GM12872 (cell line): ENCODE measurements around the gene NCOA3.
A peak's percentile ranks its signal among the peaks of the same experiment; 100 is the strongest.

ENCODE experiments used
- TF ChIP-seq, protein P1 (sequence below): IDR thresholded peaks from 3 replicates; pipeline ENCODE4 v1.5.1; 2011; ENCODE audit warnings: low read depth, mild to moderate bottlenecking, low read length, moderate library complexity; ENCODE audit not compliant: insufficient read depth

The NCOA3 gene

DNA sequence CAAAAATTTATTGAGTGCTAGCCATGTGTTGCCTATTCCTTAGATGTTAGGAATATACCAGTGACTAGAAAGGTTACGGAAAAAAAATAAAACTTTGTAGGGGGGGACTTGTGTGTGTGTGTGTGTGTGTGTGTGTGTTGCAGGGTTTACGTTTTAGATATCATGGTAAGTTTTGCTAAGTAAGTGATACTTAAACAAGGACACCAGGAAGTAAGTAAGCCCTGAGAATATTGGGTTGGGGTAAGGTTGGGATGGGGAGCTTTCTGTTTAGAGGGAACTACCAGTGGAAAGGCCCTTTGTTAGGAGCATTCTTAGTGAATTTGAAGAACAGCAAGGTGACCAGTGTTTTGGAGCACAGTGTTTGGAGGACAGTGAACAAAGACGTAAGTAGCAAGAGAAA, 30.3 kb downstream of the NCOA3 start:
- TF ChIP-seq, protein P1, sequence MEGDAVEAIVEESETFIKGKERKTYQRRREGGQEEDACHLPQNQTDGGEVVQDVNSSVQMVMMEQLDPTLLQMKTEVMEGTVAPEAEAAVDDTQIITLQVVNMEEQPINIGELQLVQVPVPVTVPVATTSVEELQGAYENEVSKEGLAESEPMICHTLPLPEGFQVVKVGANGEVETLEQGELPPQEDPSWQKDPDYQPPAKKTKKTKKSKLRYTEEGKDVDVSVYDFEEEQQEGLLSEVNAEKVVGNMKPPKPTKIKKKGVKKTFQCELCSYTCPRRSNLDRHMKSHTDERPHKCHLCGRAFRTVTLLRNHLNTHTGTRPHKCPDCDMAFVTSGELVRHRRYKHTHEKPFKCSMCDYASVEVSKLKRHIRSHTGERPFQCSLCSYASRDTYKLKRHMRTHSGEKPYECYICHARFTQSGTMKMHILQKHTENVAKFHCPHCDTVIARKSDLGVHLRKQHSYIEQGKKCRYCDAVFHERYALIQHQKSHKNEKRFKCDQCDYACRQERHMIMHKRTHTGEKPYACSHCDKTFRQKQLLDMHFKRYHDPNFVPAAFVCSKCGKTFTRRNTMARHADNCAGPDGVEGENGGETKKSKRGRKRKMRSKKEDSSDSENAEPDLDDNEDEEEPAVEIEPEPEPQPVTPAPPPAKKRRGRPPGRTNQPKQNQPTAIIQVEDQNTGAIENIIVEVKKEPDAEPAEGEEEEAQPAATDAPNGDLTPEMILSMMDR = no peak

DNA sequence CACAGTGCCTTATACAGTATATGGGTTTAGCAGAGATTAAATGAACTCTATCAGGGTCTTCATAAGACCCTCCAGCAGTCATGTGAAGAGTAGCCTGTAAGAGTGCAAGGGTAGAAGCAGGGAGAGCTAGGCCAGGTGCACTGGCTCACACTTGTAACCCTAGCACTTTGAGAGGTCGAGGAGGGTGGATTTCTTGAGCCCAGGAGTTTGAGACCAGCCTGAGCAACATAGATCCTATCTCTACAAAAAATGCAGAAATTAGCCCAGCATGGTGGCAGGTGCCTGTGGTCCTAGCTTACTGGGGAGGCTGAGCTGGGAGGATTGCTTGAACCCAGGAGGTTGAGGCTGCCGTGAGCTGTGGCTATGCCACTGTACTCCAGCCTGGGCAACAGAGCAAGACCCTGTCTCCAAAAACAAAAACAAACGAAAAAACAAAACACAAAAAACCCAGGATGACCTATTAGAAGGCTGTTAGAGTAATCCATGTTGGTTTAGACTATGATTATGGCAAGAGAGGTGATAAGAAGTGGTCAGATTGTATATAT, 31.9 kb downstream of the NCOA3 start:
- TF ChIP-seq, protein P1 = no peak

DNA sequence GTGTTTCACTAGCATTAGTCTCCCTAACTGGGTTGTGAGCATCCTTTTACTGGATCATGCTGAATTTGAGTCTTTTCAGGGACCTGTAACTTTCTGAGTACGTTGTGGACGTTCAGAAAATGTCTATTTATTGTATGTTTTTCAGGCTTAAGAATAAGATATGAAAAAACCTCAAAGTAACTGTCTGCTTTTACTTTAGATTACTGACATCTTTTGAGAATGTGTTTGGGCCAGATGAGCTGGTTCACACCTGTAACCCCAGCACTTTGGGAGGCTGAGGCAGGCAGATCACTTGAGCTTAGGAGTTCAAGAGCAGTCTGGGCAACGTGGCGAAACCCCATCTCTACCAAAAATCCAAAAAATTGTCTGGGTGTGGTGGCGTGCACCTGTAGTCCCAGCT, 32.7 kb downstream of the NCOA3 start:
- TF ChIP-seq, protein P1 = no peak

DNA sequence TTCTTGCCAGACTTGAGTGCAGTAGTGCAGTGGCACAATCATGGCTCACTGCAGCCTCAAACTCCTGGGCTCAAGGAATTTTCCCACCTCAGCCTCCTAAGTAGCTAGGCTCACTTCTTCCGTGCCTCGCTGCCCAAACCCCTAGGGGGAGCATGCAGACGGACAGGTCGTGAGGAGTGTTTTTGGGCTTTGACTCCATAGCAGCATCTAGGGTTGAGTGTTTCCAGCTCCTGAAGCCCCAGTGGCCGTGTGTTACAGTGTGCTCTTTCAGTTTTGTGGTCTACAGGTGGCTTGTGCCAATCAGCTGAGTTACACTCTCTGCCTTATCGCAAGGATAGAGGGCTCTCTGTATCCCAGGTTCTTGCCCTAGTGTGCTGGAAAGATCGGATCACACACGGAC, 33.4 kb downstream of the NCOA3 start:
- TF ChIP-seq, protein P1 = peak; percentile 19; the same call in 1 of the 3 replicates

DNA sequence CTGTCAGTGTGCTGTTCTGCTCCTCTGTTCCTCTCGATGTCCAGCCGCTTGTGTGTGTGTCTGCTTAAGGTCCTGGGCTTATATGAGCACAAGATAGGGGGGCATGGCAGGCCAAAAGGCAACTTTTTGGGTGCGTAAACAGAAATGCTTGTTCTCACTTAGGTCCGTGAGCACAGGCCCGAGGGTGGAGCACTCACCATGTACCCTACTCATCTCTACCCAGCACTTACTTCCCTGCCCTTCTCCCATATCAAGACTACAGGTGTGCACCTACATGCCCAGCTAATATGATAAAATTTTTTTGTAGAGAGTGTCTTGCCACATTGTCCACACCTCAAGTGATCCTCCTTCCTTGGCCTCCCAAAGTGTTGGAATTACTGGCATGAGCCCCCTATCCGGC, 34.3 kb downstream of the NCOA3 start:
- TF ChIP-seq, protein P1 = no peak

DNA sequence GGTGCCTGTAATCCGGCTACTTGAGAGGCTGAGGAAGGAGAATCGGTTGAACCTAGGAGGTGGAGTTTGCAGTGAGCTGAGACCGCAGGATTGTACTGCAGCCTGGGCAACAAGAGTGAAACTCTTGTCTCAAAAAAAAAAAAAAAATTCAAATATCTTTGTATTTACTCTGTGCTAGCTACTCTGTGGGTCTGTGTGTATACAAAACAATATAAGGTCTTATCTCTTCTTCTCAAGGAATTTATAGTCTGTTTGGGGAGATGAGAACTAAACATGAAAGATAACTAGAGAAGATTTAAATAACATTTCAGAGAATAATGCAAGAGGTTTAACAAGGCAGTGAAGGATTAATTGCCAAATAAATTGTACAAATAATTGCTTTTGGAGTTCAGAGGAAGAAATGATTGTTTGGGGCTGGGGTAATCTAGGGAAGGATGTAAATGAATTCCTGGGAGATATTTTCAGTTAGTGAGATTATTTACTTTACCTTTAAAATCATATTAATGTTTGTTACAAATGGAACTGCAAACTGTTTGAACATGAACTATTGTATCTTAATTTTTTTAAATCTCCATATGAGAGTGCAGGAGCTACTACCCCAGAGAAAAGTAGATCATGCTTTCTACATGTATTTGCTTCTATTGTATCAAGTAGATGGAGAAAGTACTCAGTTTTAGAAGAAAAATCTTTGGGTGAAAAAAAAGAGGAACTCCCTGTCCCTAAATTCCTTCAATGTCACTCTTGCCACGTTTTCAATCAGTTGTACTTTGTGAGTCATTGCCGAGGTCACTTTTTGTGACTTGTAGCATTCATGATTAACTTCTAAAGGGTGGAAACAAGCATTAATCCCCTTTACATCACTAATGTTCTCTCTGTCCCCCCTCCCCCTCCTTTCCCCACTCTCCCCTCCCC, 39.0 kb downstream of the NCOA3 start:
- TF ChIP-seq, protein P1 = no peak

DNA sequence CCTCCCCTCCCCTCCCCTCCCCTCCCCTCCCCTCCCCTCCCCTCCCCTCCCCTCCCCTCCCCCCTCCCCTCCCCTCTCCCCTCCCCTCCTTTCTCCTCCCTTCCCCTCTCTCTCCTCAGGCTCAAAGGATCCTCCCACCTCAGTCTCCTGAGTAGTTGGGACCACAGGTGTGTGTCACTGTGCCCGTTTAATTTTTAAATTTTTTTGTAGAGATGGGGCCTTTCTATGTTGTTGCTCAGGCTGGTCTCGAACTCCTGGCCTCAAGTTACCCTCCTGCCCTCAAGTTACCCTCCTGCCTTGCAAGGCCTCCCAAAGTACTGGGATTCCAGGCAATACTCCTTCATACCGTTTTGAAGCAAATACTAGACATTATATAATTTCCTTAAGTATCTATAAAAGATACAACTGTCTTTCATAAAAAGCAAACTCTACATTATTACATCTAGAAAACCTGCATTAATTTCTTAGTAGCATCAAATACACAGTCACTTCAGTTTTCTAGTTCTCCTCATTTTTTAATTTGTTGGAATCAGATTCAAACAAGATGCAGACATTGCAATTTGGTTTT, 39.8 kb downstream of the NCOA3 start:
- TF ChIP-seq, protein P1 = no peak
